Effector memory CD4-positive, alpha-beta T cell (primary cell): ENCODE data around the gene STIM2.

Source experiments
- DNase-seq, 3 donors: peaks; one replicate each; pipeline ENCODE4 v3.0.0-alpha.2; 2020
- H3K27ac ChIP-seq: 2 replicates; pipeline ENCODE4 v1.7.0; 2013; ENCODE audit warnings: mild to moderate bottlenecking, low read length, moderate library complexity; ENCODE audit not compliant: insufficient read depth, poor library complexity, severe bottlenecking
- H3K27me3 ChIP-seq: replicated peaks from 2 replicates; pipeline ENCODE4 v1.7.0; 2013; ENCODE audit warnings: mild to moderate bottlenecking, low read length; ENCODE audit not compliant: insufficient read depth, control insufficient read depth, poor library complexity, severe bottlenecking
- H3K36me3 ChIP-seq: 2 replicates; pipeline ENCODE4 v1.7.0; 2013; ENCODE audit warnings: mild to moderate bottlenecking, low read length, moderate library complexity; ENCODE audit not compliant: control insufficient read depth, insufficient read depth
- H3K4me1 ChIP-seq: 2 replicates; pipeline ENCODE4 v1.7.0; 2013; ENCODE audit warnings: low read length, mild to moderate bottlenecking; ENCODE audit not compliant: control insufficient read depth, insufficient read depth, poor library complexity, severe bottlenecking
- H3K4me3 ChIP-seq: 2 replicates; pipeline ENCODE4 v1.7.0; 2013; ENCODE audit warnings: low read length, low read depth, mild to moderate bottlenecking; ENCODE audit not compliant: insufficient read depth, poor library complexity, severe bottlenecking
- H3K9me3 ChIP-seq: 2 replicates; pipeline ENCODE4 v1.7.0; 2013; ENCODE audit warnings: mild to moderate bottlenecking, low read length, moderate library complexity; ENCODE audit not compliant: control insufficient read depth

The STIM2 gene

GRCh38 chr4:26987191-26987590 lies 126.5 kb downstream of the STIM2 start:
- Histone ChIP-seq H3K27ac (no peak overlapping the region), H3K4me3 (no peak overlapping the region), H3K4me1 (peaks cover 15% of the 10 kb centered on the region), H3K36me3 (no peaks in the 10 kb centered on the region), H3K9me3 (no peaks in the 10 kb centered on the region), H3K27me3 (no peaks in the 10 kb centered on the region)
- DNase-seq = no peak

GRCh38 chr4:26991057-26991456 lies 130.4 kb downstream of the STIM2 start:
- Histone ChIP-seq H3K36me3 (no peaks in the 10 kb centered on the region), H3K4me3 (no peak overlapping the region), H3K4me1 (peaks cover 14% of the 10 kb centered on the region), H3K27me3 (no peaks in the 10 kb centered on the region), H3K27ac (no peak overlapping the region), H3K9me3 (no peaks in the 10 kb centered on the region)
- no peak for DNase-seq

- no peaks in the 10 kb centered on the region for H3K9me3 ChIP-seq
- DNase-seq = no peak
- H3K4me1 ChIP-seq = peaks cover 3% of the 10 kb centered on the region
- H3K27me3 ChIP-seq = no peaks in the 10 kb centered on the region
- H3K4me3 ChIP-seq = no peak overlapping the region
- H3K27ac ChIP-seq = no peak overlapping the region
- no peaks in the 10 kb centered on the region for H3K36me3 ChIP-seq
Observed at GRCh38 chr4:26992657-26993361, 132.2 kb downstream of the STIM2 start.

GRCh38 chr4:26993539-26993938 lies 132.9 kb downstream of the STIM2 start:
- H3K4me1 ChIP-seq = peaks cover 3% of the 10 kb centered on the region
- H3K9me3 ChIP-seq = no peaks in the 10 kb centered on the region
- DNase-seq = no peak
- H3K36me3 ChIP-seq = no peaks in the 10 kb centered on the region
- H3K4me3 ChIP-seq = no peak overlapping the region
- H3K27ac ChIP-seq = no peak overlapping the region
- H3K27me3 ChIP-seq = no peaks in the 10 kb centered on the region

- no peak overlapping the region for H3K4me3 ChIP-seq
- no peaks in the 10 kb centered on the region for H3K27me3 ChIP-seq
- no peaks in the 10 kb centered on the region for H3K9me3 ChIP-seq
- no peak overlapping the region for H3K27ac ChIP-seq
- peaks cover 3% of the 10 kb centered on the region for H3K4me1 ChIP-seq
- H3K36me3 ChIP-seq = no peaks in the 10 kb centered on the region
- no peak for DNase-seq
Observed at GRCh38 chr4:26993967-26994366, 133.3 kb downstream of the STIM2 start.

GRCh38 chr4:26995316-26995715 lies 134.7 kb downstream of the STIM2 start:
- no peak for DNase-seq
- no peak overlapping the region for H3K4me3 ChIP-seq
- H3K9me3 ChIP-seq = no peaks in the 10 kb centered on the region
- no peak overlapping the region for H3K27ac ChIP-seq
- no peaks in the 10 kb centered on the region for H3K36me3 ChIP-seq
- peaks cover 3% of the 10 kb centered on the region for H3K4me1 ChIP-seq
- no peaks in the 10 kb centered on the region for H3K27me3 ChIP-seq

- Histone ChIP-seq H3K27ac (no peak overlapping the region), H3K27me3 (no peaks in the 10 kb centered on the region), H3K4me1 (peaks cover 3% of the 10 kb centered on the region), H3K9me3 (no peaks in the 10 kb centered on the region), H3K36me3 (no peaks in the 10 kb centered on the region), H3K4me3 (no peak overlapping the region)
- no peak for DNase-seq
Observed at GRCh38 chr4:26996745-26997144, 136.1 kb downstream of the STIM2 start.

- no peak for DNase-seq
- no peak overlapping the region for H3K27ac ChIP-seq
- no peaks in the 10 kb centered on the region for H3K36me3 ChIP-seq
- no peaks in the 10 kb centered on the region for H3K27me3 ChIP-seq
- no peaks in the 10 kb centered on the region for H3K9me3 ChIP-seq
- peaks cover 7% of the 10 kb centered on the region for H3K4me1 ChIP-seq
- no peak overlapping the region for H3K4me3 ChIP-seq
Observed at GRCh38 chr4:26999689-27000088, 139.0 kb downstream of the STIM2 start.

- no peak for DNase-seq
- H3K36me3 ChIP-seq = no peaks in the 10 kb centered on the region
- peaks cover 7% of the 10 kb centered on the region for H3K4me1 ChIP-seq
- H3K27me3 ChIP-seq = no peaks in the 10 kb centered on the region
- H3K27ac ChIP-seq = no peak overlapping the region
- no peaks in the 10 kb centered on the region for H3K9me3 ChIP-seq
- no peak overlapping the region for H3K4me3 ChIP-seq
Observed at GRCh38 chr4:27000122-27000521, 139.5 kb downstream of the STIM2 start.

GRCh38 chr4:27000820-27001219 lies 140.2 kb downstream of the STIM2 start:
- Histone ChIP-seq H3K27me3 (no peaks in the 10 kb centered on the region), H3K9me3 (no peaks in the 10 kb centered on the region), H3K4me3 (no peak overlapping the region), H3K36me3 (no peaks in the 10 kb centered on the region), H3K27ac (no peak overlapping the region), H3K4me1 (peaks cover 4% of the 10 kb centered on the region)
- DNase-seq = no peak
